Neuronal stem cell (in vitro differentiated cells): ENCODE measurements around the gene MPHOSPH6.
"Not testable (repeated sequence)": the region's sequence is repeated elsewhere in the genome, so short reads cannot be mapped to it uniquely, and the experiment has no call there.

Experiments
- DNase-seq: peaks from one replicate; pipeline ENCODE4 v3.0.0-alpha.2; 2013; ENCODE audit warnings: low spot score
- H2AFZ ChIP-seq: one replicate; pipeline ENCODE4 v1.6.1; 2013; ENCODE audit warnings: mild to moderate bottlenecking, low read length, inconsistent platforms
- H2AK5ac ChIP-seq: 2 replicates; pipeline ENCODE4 v1.6.1; 2013; ENCODE audit warnings: low read depth, mild to moderate bottlenecking, inconsistent platforms, low read length, moderate library complexity, mixed read lengths
- H2BK120ac ChIP-seq: 2 replicates; pipeline ENCODE4 v1.6.1; 2013; ENCODE audit warnings: low read depth, mild to moderate bottlenecking, inconsistent platforms, low read length, moderate library complexity, mixed read lengths
- H2BK12ac ChIP-seq: one replicate; pipeline ENCODE4 v1.6.1; 2013; ENCODE audit warnings: low read length, inconsistent platforms
- H2BK15ac ChIP-seq: 2 replicates; pipeline ENCODE4 v1.6.1; 2013; ENCODE audit warnings: mild to moderate bottlenecking, low read length, inconsistent platforms, mixed read lengths
- H2BK5ac ChIP-seq: one replicate; pipeline ENCODE4 v1.6.1; 2013; ENCODE audit warnings: inconsistent platforms, mild to moderate bottlenecking, low read length, moderate library complexity
- H3K14ac ChIP-seq: one replicate; pipeline ENCODE4 v1.6.1; 2013; ENCODE audit warnings: low read length, inconsistent platforms
- H3K18ac ChIP-seq: 2 replicates; pipeline ENCODE4 v1.6.1; 2013; ENCODE audit warnings: low read length, inconsistent platforms
- H3K23ac ChIP-seq: 2 replicates; pipeline ENCODE4 v1.6.1; 2013; ENCODE audit warnings: low read depth, mild to moderate bottlenecking, mixed read lengths, low read length, inconsistent platforms; ENCODE audit not compliant: poor library complexity
- H3K27ac ChIP-seq: replicated peaks from 3 replicates; pipeline ENCODE4 v1.5.1; 2013; ENCODE audit warnings: low read length, inconsistent platforms
- H3K27me3 ChIP-seq, 3 experiments: 2 replicates each; pipeline ENCODE4 v1.6.1; 2013; ENCODE audit warnings: low read length in 3 of 3, mild to moderate bottlenecking in 2 of 3, inconsistent platforms in 1 of 3, low read depth in 1 of 3, mixed read lengths in 1 of 3, moderate library complexity in 1 of 3; ENCODE audit not compliant: control insufficient read depth in 3 of 3, insufficient read depth in 3 of 3
- H3K36me3 ChIP-seq, 2 donors: replicated peaks in 1 of 2; 2 replicates each; pipeline ENCODE4 v1.6.1; 2013; ENCODE audit warnings: low read length in 2 of 2; ENCODE audit not compliant: control insufficient read depth in 2 of 2, insufficient read depth in 2 of 2
- H3K4ac ChIP-seq: 2 replicates; pipeline ENCODE4 v1.6.1; 2013; ENCODE audit warnings: inconsistent platforms, mild to moderate bottlenecking, low read length, moderate library complexity
- H3K4me1 ChIP-seq, 2 donors: 1 replicate in 1 of 2; 2 replicates in 1 of 2; pipeline ENCODE4 v1.6.1; 2013; ENCODE audit warnings: low read length in 2 of 2, low read depth in 1 of 2; ENCODE audit not compliant: control insufficient read depth in 2 of 2, insufficient read depth in 1 of 2
- H3K4me2 ChIP-seq: one replicate; pipeline ENCODE4 v1.6.1; 2013; ENCODE audit warnings: mild to moderate bottlenecking, low read length, inconsistent platforms; ENCODE audit not compliant: insufficient read depth, poor library complexity, severe bottlenecking
- H3K4me3 ChIP-seq, 2 donors: 2 replicates each; pipeline ENCODE4 v1.5.1; 2013; ENCODE audit warnings: low read length in 2 of 2, mild to moderate bottlenecking in 2 of 2, inconsistent platforms in 1 of 2, moderate library complexity in 1 of 2
- H3K79me1 ChIP-seq: one replicate; pipeline ENCODE4 v1.6.1; 2013; ENCODE audit warnings: low read depth, mild to moderate bottlenecking, inconsistent platforms, low read length, moderate library complexity
- H3K9ac ChIP-seq: one replicate; pipeline ENCODE4 v1.6.1; 2013; ENCODE audit warnings: mild to moderate bottlenecking, low read depth, low read length, inconsistent platforms; ENCODE audit not compliant: poor library complexity
- H3K9me3 ChIP-seq, 2 donors: replicated peaks in 1 of 2; 2 replicates each; pipeline versions ENCODE3 to v1.6.1; 2013; ENCODE audit warnings: low read length in 2 of 2, mild to moderate bottlenecking in 2 of 2, inconsistent platforms in 1 of 2, low read depth in 1 of 2, mixed read lengths in 1 of 2, moderate library complexity in 1 of 2; ENCODE audit not compliant: control insufficient read depth in 2 of 2, insufficient read depth in 1 of 2
- H4K8ac ChIP-seq: one replicate; pipeline ENCODE4 v1.6.1; 2013; ENCODE audit warnings: low read depth, mild to moderate bottlenecking, inconsistent platforms, low read length, moderate library complexity
- H4K91ac ChIP-seq: one replicate; pipeline ENCODE4 v1.6.1; 2013; ENCODE audit warnings: low read length, low read depth, mild to moderate bottlenecking, inconsistent platforms; ENCODE audit not compliant: poor library complexity
- WGBS, 2 donors: extraction: QIAGEN DNeasy Blood & Tissue Kit; methylation state at CpG; one replicate each; pipeline ENCODE4 v1.1.7; 2013; ENCODE audit warnings: missing lambda C conversion rate in 2 of 2, mixed read lengths in 1 of 2; ENCODE audit not compliant: insufficient read length in 2 of 2, insufficient replicate concordance in 1 of 2; ENCODE audit errors: extremely low coverage in 2 of 2; 5-methylcytosine and 5-hydroxymethylcytosine counted together

The MPHOSPH6 gene

DNA sequence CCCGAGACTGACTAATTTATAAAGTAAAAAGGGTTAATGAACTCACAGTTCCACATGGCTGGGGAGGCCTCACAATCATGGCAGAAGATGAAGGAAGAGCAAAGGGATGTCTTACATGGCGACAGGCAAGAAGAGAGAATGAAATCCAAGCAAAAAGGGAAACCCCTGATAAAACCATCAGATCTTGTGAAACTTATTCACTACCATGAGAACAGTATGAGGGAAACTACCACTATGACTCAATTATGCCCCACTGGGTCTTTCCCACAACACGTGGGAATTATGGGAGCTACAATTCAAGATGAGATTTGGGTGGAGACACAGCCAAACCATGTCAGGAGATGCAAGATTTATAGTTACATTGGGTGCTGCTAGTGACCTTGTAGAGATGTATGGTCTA is 60.8 kb downstream of the MPHOSPH6 start:
- not testable (repeated sequence) for H3K18ac ChIP-seq, H3K4me3 ChIP-seq, H4K8ac ChIP-seq, H4K91ac ChIP-seq, H3K4me1 ChIP-seq, H3K4me2 ChIP-seq, H3K4ac ChIP-seq, H3K79me1 ChIP-seq, H2BK5ac ChIP-seq, H3K36me3 ChIP-seq, H3K23ac ChIP-seq, H3K27ac ChIP-seq, H3K14ac ChIP-seq, H2BK12ac ChIP-seq, H2BK120ac ChIP-seq, H2BK15ac ChIP-seq, H3K9me3 ChIP-seq, H2AK5ac ChIP-seq, DNase-seq, H2AFZ ChIP-seq, H3K27me3 ChIP-seq, H3K9ac ChIP-seq
- no CpG with 5 or more reads among the region's 3 CpGs for WGBS, 2 donors

DNA sequence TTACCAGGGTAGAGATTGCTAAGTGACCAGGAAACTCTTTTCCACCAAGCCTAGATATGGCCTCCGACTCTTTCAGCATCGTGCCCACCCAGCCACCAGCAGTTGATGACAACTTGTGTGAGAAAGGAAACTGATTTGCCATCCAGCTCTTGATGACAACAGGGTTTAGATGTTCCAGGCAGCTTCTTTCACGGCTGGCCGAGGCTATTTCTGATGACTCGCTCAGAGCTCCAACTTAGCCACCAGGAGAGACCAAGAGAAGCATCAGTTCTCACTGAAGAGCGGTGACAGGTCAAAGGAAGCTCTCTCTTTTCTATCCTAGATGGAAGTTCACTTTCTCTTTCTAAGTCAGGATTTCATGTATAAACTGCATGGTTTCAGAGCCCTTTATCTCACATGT is 61.2 kb downstream of the MPHOSPH6 start:
- H3K4ac ChIP-seq: no peak overlapping the region
- H4K8ac ChIP-seq: no peak overlapping the region
- no peak overlapping the region for H2AK5ac ChIP-seq
- H3K36me3 ChIP-seq: no peaks in the 10 kb centered on the region
- peaks cover 0 to 2% of the 10 kb centered on the region in 2 donors for H3K4me1 ChIP-seq
- no peak for DNase-seq
- H3K18ac ChIP-seq: no peak overlapping the region
- no peak overlapping the region for H3K4me2 ChIP-seq
- peaks cover 0 to 5% (median 0%) of the 10 kb centered on the region in 3 experiments for H3K27me3 ChIP-seq
- no peak overlapping the region for H2AFZ ChIP-seq
- H2BK15ac ChIP-seq: no peak overlapping the region
- H4K91ac ChIP-seq: no peak overlapping the region
- no peak overlapping the region for H3K4me3 ChIP-seq
- H3K27ac ChIP-seq: no peak overlapping the region
- H2BK12ac ChIP-seq: no peak overlapping the region
- H3K9me3 ChIP-seq: no peaks in the 10 kb centered on the region
- no peak overlapping the region for H3K9ac ChIP-seq
- no peak overlapping the region for H2BK5ac ChIP-seq
- no peaks in the 10 kb centered on the region for H3K79me1 ChIP-seq
- no peak overlapping the region for H2BK120ac ChIP-seq
- H3K14ac ChIP-seq: no peak overlapping the region
- no peak overlapping the region for H3K23ac ChIP-seq
- WGBS, 2 donors: no CpG with 5 or more reads among the region's 6 CpGs

DNA sequence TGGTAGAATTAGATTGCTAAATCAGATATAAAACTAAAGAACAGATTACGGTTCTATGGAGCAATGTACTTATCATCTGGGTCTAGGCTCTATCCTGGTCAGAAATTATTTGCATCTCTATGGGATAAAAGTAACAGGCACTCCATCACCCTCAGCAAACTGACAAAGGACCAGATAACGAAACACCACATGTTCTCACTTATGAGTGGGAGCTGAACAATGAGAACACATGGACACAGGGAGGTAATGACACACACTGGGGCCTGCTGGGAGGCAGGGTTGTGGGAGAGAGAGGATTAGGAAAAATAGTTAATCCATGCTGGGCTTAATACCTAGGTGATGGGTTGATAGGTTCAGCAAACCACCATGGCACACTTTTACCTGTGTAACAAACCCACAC is 61.9 kb downstream of the MPHOSPH6 start:
- Histone ChIP-seq H3K36me3 (no peaks in the 10 kb centered on the region), H3K27ac (no peak overlapping the region), H2AK5ac (no peak overlapping the region), H3K4me1 (peaks cover 0 to 2% of the 10 kb centered on the region in 2 donors), H3K4ac (no peak overlapping the region), H2BK12ac (no peak overlapping the region), H3K23ac (no peak overlapping the region), H3K9ac (no peak overlapping the region), H4K91ac (no peak overlapping the region), H4K8ac (no peak overlapping the region), H3K4me2 (no peak overlapping the region), H3K27me3 (peaks cover 0 to 5% (median 0%) of the 10 kb centered on the region in 3 experiments), H3K18ac (no peak overlapping the region), H2BK120ac (no peak overlapping the region), H2AFZ (no peak overlapping the region), H2BK5ac (no peak overlapping the region), H3K4me3 (no peak overlapping the region), H3K79me1 (no peaks in the 10 kb centered on the region), H3K9me3 (no peaks in the 10 kb centered on the region), H2BK15ac (no peak overlapping the region), H3K14ac (no peak overlapping the region)
- WGBS, 2 donors: no CpG with 5 or more reads among the region's 2 CpGs
- no peak for DNase-seq

DNA sequence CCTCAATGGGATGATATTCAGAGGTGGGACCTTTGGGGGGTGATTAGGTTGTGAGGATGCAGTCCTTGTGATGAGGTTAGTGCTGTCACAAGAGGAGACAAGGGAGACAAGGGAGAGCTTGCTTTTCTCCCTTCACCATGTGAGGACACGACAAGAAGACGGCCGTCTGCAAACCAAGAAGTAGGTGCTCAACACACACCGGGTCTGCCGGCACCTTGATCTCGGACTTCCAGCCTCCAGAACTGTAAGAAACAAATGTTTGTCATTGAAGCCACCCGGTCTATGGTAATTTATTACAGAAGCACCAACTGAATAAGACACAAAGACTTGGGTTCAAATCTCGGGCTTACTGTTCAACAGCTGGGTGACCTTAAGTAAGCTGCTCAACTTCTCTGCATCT is 64.9 kb downstream of the MPHOSPH6 start:
- Histone ChIP-seq H3K36me3 (no peaks in the 10 kb centered on the region), H2BK5ac (no peak overlapping the region), H3K27me3 (peaks cover 0 to 19% (median 0%) of the 10 kb centered on the region in 3 experiments), H2BK15ac (no peak overlapping the region), H2AFZ (no peak overlapping the region), H3K9ac (no peak overlapping the region), H3K4me3 (no peak overlapping the region), H3K9me3 (no peaks in the 10 kb centered on the region), H3K4me1 (peaks cover 0 to 2% of the 10 kb centered on the region in 2 donors), H2BK120ac (no peak overlapping the region), H2AK5ac (no peak overlapping the region), H3K27ac (no peak overlapping the region), H3K23ac (no peak overlapping the region), H2BK12ac (no peak overlapping the region), H3K18ac (no peak overlapping the region), H3K4ac (no peak overlapping the region), H3K4me2 (no peak overlapping the region), H4K91ac (no peak overlapping the region), H3K14ac (no peak overlapping the region), H3K79me1 (no peaks in the 10 kb centered on the region), H4K8ac (no peak overlapping the region)
- no CpG with 5 or more reads among the region's 8 CpGs for WGBS, 2 donors
- no peak for DNase-seq
